ENCODE data around the gene UXS1. TPM values are rescaled to one million over a fixed set of nuclear protein-coding genes. Genes with fewer than 3 reads are reported as not detected.

The UXS1 gene
- total RNA-seq, 2 experiments from 2014 or later = 47.4 to 47.8 TPM

DNA sequence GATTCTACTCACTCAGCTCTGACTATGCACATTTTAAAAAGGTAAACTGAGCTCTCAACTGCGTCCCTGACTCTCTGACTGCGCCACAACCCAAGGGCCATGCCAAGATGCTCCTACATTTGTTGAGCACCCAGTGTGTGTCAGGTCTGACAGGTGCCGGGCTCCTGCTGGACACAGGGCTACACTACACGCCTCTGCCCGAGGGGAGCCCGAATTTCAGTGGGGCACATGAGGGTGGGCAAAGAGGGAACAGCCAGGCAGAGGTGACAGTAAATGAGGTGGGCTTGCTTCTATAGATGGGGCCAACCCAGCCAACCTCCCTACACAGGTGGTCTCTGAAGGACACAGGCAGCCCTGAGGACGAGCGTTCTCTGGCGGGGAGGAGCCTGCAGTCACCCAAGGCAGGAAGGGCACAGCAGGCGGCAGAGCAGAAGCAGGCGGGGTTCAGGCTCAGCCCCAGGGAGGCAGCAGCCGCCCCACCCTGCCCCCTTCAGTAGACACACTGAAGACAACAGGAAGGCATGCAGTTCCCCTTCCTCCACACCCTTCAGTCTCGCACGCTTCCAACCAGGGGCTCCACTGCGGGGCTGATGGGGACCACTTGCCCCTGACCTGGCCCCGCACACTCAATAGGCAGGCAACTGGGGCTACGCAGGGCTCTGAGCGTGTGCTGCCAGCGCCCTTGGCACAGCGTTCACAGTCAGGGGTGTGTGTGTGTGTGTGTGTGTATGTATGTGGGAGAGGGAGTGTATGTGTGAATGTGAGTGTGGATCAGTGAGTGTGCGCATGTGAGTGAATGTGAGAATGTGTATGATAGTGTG lies 98.4 kb downstream of the UXS1 start:
- Mint-ChIP-seq H3K9me3 (no peaks in the 10 kb centered on the region), H3K27me3 (no peaks in the 10 kb centered on the region), H3K36me3 (ENCODE audit: low read depth) (peaks cover 58% of the 10 kb centered on the region), H3K4me1 (ENCODE audit: low read depth) (peaks cover 56% of the 10 kb centered on the region), H3K4me3 (peak overlapping the region; percentile 56), H3K27ac (peak overlapping the region; percentile 85)
- intact Hi-C loops (cut with micrococcal nuclease) = loop anchor here (5.0 to 10.0 kb wide), 2 partner anchors 479 to 518 kb away; no protein-coding TSS in a partner anchor
- ATAC-seq (peak; percentile 88), DNase-seq (peak; percentile 89)
- POLR2A ChIA-PET = interaction anchor here (0.6 to 1.8 kb wide), 8 partner anchors 10 to 527 kb away, joined by 3 to 6 read pairs (median 4); no protein-coding TSS in a partner anchor
- TF ChIP-seq, protein P1, sequence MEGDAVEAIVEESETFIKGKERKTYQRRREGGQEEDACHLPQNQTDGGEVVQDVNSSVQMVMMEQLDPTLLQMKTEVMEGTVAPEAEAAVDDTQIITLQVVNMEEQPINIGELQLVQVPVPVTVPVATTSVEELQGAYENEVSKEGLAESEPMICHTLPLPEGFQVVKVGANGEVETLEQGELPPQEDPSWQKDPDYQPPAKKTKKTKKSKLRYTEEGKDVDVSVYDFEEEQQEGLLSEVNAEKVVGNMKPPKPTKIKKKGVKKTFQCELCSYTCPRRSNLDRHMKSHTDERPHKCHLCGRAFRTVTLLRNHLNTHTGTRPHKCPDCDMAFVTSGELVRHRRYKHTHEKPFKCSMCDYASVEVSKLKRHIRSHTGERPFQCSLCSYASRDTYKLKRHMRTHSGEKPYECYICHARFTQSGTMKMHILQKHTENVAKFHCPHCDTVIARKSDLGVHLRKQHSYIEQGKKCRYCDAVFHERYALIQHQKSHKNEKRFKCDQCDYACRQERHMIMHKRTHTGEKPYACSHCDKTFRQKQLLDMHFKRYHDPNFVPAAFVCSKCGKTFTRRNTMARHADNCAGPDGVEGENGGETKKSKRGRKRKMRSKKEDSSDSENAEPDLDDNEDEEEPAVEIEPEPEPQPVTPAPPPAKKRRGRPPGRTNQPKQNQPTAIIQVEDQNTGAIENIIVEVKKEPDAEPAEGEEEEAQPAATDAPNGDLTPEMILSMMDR (IDR thresholded peaks at IDR 0.05) = peak; percentile 56
- CTCF ChIA-PET = interaction anchor here (0.7 to 2.9 kb wide), 8 partner anchors 8 to 515 kb away, joined by 3 to 20 read pairs (median 4); no protein-coding TSS in a partner anchor

DNA sequence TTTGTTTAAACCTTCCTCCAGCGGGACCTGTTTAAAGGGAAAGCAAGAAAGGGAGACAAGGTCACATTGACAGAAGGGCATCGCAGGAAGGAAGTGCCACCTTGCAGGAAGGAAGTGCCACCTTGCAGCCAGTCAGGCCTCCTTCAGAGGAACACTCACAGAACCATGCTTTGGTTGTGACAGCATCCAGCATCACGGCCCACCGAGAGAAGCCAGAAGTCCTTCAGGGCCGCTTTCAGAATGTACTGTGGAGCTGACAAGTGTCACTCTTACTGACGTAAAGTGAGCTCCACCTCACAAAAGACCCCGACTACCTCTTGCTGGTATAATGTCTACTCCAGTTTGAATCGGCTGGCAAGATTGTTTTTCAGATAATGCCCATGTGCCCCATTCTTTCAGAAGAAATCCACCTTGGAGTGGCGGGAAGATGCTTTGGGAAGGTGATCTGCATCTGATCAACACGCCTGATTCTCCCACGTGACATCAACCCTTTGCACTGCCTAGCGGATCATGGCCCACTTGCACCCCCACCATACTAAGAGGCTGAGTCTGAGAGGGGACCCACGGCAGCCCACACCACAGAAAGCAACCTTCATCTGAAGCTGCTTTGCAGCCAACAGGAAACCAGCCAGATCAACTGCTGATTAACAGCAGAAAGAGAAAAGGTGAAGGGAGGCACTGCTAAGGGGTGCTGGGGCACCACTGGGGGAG lies 99.8 kb downstream of the UXS1 start:
- Mint-ChIP-seq H3K27me3 (no peaks in the 10 kb centered on the region), H3K36me3 (ENCODE audit: low read depth) (peaks cover 58% of the 10 kb centered on the region), H3K9me3 (no peaks in the 10 kb centered on the region), H3K4me3 (peak overlapping the region; percentile 77), H3K27ac (peak overlapping the region; percentile 93), H3K4me1 (ENCODE audit: low read depth) (peaks cover 69% of the 10 kb centered on the region)
- ChIA-PET POLR2A (interaction anchor here (0.9 to 1.7 kb wide), 9 partner anchors 9 to 327 kb away, joined by 3 to 7 read pairs (median 4); no protein-coding TSS in a partner anchor), CTCF (interaction anchor here (1.0 to 2.9 kb wide), 13 partner anchors 8 to 725 kb away, joined by 3 to 20 read pairs (median 3); no protein-coding TSS in a partner anchor)
- TF ChIP-seq, protein P1 (IDR thresholded peaks at IDR 0.05) = no peak
- intact Hi-C loops (cut with micrococcal nuclease) = loop anchor here (10.0 kb wide), 1 partner anchor 481 kb away; no protein-coding TSS in a partner anchor
- ATAC-seq (peak; percentile 32), DNase-seq (peak; percentile 68)

DNA sequence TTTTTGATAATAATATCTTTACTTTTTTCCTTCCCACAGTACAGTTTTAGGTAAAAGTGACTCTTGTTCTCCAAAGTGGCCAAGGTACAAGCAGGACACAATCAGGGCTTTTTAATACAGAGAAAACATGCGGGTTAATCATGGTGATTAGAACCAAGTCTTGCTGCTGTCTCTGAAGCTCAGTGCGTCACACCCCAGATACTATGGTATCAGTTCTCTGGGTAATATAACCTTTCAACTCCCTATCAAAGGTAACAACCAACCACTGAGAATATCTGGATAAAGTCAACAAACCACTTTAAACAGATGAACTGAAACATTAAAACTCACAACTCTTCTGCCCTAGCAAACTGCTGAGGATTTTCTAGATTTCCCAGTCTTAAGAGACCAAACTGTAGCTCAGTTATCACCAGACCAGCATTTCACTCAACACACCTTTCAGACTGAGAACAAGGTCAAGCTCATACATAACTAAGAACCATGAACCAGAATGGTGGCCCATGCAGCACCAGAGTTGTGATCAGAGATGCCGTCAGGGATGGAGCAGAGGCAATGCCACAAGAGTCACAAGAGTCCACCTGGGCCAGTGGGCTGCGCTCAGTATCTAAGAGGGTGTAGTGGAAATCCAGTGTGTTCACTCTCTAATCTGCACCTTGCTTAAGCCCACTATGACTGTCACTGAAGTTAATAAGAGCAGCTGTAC lies 103.0 kb downstream of the UXS1 start:
- ATAC-seq (no peak), DNase-seq (no peak)
- ChIA-PET CTCF (interaction anchor here (0.7 to 1.6 kb wide), 2 partner anchors 216 to 302 kb away, joined by 3 read pairs; no protein-coding TSS in a partner anchor), POLR2A (no interaction called here)
- intact Hi-C loops (cut with micrococcal nuclease) = loop anchor here (10.0 kb wide), 1 partner anchor 484 kb away; no protein-coding TSS in a partner anchor
- peaks cover 6% of the 10 kb centered on the region for H3K9me3 Mint-ChIP-seq
- H3K4me1 Mint-ChIP-seq (ENCODE audit: low read depth) = peaks cover 79% of the 10 kb centered on the region
- H3K27ac Mint-ChIP-seq = peak overlapping the region; percentile 32
- no peak overlapping the region for H3K4me3 Mint-ChIP-seq
- no peaks in the 10 kb centered on the region for H3K27me3 Mint-ChIP-seq
- peaks cover 58% of the 10 kb centered on the region for H3K36me3 Mint-ChIP-seq (ENCODE audit: low read depth)
- TF ChIP-seq, protein P1 (IDR thresholded peaks at IDR 0.05) = no peak

DNA sequence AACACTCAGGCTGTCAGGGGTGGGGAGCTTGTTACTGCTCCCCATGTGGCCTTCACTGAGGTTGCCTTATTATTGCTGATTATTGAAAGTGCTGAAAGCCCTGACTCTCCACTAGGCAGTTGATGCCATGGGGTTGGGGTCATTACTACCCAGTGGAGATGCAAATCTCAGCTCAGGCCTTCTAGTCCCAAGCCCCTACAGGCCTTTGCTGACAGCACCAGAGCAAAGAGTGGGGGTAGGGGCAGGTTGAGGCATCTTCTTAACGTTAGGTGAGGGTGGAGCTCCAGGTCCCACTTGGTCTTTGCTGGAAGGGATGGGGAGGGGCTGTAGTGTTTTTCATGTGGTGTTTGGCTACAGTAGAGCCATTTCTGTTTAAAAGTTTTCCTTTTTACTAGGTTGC lies 104.5 kb downstream of the UXS1 start:
- intact Hi-C loops (cut with micrococcal nuclease) = loop anchor here (5.0 to 10.0 kb wide), 3 partner anchors 232 to 485 kb away; no protein-coding TSS in a partner anchor
- TF ChIP-seq, protein P1 (IDR thresholded peaks at IDR 0.05) = no peak
- Mint-ChIP-seq H3K4me1 (ENCODE audit: low read depth) (peaks cover 82% of the 10 kb centered on the region), H3K4me3 (no peak overlapping the region), H3K9me3 (peaks cover 6% of the 10 kb centered on the region), H3K27ac (peak overlapping the region; percentile 14), H3K36me3 (ENCODE audit: low read depth) (peaks cover 48% of the 10 kb centered on the region), H3K27me3 (no peaks in the 10 kb centered on the region)
- no peak for ATAC-seq
- ChIA-PET CTCF (interaction anchor here (1.1 kb wide), 1 partner anchor 31 kb away, joined by 3 read pairs; no protein-coding TSS in a partner anchor), POLR2A (interaction anchor here (0.7 to 1.3 kb wide), 2 partner anchors 25 to 103 kb away, joined by 3 read pairs; no protein-coding TSS in a partner anchor)
- DNase-seq = no peak
